Nasal cavity respiratory epithelium epithelial cell of viscerocranial mucosa (primary cell): ENCODE data around the gene DCAF8L1. TPM values are rescaled to one million over a fixed set of nuclear protein-coding genes. Genes with fewer than 3 reads are reported as not detected.

Source experiments
- total RNA-seq: library from RNA; depleted of rRNA; stranded (reverse); fragments of >200 nt; gene quantifications from 2 replicates; pipeline ENCODE4 v1.2.3, GENCODE V29; 2014

DCAF8L1 gene
- not detected in 2 replicates for total RNA-seq

GRCh38 chrX:27981349-27981748 is at the start of gene DCAF8L1:
TSS of gene DCAF8L1 (minus strand) at chrX:27981449. CDS start at chrX:27981334, 115 bp downstream.

Other genes with a start within 250 kb of the DCAF8L1 start
- not detected in 2 replicates for gene MAGEB10, start 173.5 kb downstream of the DCAF8L1 start, total RNA-seq